Measurements from ENCODE around the gene SGCA. TPM values are rescaled to one million over a fixed set of nuclear protein-coding genes. Genes with fewer than 3 reads are reported as not detected.
A peak's percentile ranks its signal among the peaks of the same experiment; 100 is the strongest.

SGCA gene
- total RNA-seq, 1 donor, result not detected

- peaks cover 29% of the 10 kb centered on the region for H3K4me1 ChIP-seq (ENCODE audit: insufficient read depth, low read length)
- peaks cover 86% of the 10 kb centered on the region for H4K20me1 ChIP-seq (ENCODE audit: insufficient read depth, low read length)
- no peak overlapping the region for H3K4me3 ChIP-seq (ENCODE audit: insufficient read depth, low read length)
- DNase-seq (ENCODE audit: insufficient read length, low spot score, missing footprints), result peak; percentile 87
- peak overlapping the region; percentile 96 for H3K27ac ChIP-seq (ENCODE audit: low read depth, low read length)
- H3K27me3 ChIP-seq (ENCODE audit: insufficient read depth, low read length), result no peaks in the 10 kb centered on the region
- no peak overlapping the region for H3K4me2 ChIP-seq (ENCODE audit: insufficient read depth, low read length)
- H3K79me2 ChIP-seq (ENCODE audit: insufficient read depth, low read length), result peaks cover 28% of the 10 kb centered on the region
- TF ChIP-seq CTCF (IDR thresholded peaks at IDR 0.05; ENCODE audit: extremely low read depth, low read depth, low read length), result no peak
- peaks cover 95% of the 10 kb centered on the region for H3K36me3 ChIP-seq (ENCODE audit: insufficient read depth, low read length)
- H2AFZ ChIP-seq (ENCODE audit: low read length), result no peak overlapping the region
- H3K9me3 ChIP-seq (ENCODE audit: low read depth, low read length), result no peaks in the 10 kb centered on the region
These were observed 22.1 kb downstream of the SGCA start for GRCh38 chr17:50187751-50188530.

- no peak overlapping the region for H2AFZ ChIP-seq (ENCODE audit: low read length)
- peaks cover 85% of the 10 kb centered on the region for H4K20me1 ChIP-seq (ENCODE audit: insufficient read depth, low read length)
- no peak overlapping the region for H3K4me2 ChIP-seq (ENCODE audit: insufficient read depth, low read length)
- H3K36me3 ChIP-seq (ENCODE audit: insufficient read depth, low read length), result peaks cover 98% of the 10 kb centered on the region
- peak overlapping the region; percentile 96 for H3K27ac ChIP-seq (ENCODE audit: low read depth, low read length)
- no peak for TF ChIP-seq CTCF (IDR thresholded peaks at IDR 0.05; ENCODE audit: extremely low read depth, low read depth, low read length)
- no peak for DNase-seq (ENCODE audit: insufficient read length, low spot score, missing footprints)
- no peaks in the 10 kb centered on the region for H3K9me3 ChIP-seq (ENCODE audit: low read depth, low read length)
- peaks cover 33% of the 10 kb centered on the region for H3K4me1 ChIP-seq (ENCODE audit: insufficient read depth, low read length)
- H3K27me3 ChIP-seq (ENCODE audit: insufficient read depth, low read length), result no peaks in the 10 kb centered on the region
- H3K79me2 ChIP-seq (ENCODE audit: insufficient read depth, low read length), result peaks cover 32% of the 10 kb centered on the region
- no peak overlapping the region for H3K4me3 ChIP-seq (ENCODE audit: insufficient read depth, low read length)
These were observed 22.7 kb downstream of the SGCA start for GRCh38 chr17:50188531-50188920.

DNA sequence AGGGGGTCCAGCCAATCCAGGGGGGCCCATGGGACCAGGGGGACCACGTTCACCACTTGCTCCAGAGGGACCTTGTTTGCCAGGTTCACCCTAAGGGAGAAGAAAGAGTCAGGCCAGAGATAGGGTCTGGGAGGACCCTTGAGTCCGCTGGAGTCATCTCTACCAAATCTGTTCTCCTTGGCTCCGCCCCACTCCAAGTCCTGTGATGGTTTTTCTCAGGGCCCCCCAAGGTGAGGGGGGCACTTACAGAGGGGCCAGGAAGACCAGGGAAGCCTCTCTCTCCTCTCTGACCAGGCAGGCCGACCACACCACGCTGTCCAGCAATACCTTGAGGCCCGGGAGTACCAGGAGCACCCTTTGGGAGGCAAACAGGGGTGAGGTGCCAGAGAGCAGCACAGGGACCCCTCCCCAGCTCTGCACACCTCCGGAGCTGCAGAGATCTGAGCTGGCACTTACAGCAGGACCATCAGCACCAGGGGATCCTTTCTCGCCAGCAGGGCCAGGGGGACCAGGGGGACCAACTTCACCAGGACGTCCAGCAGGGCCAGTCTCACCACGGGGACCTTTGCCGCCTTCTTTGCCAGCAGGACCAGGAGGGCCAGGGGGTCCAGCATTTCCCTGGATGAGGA is 23.2 kb downstream of the SGCA start:
- no peak for TF ChIP-seq CTCF (IDR thresholded peaks at IDR 0.05; ENCODE audit: extremely low read depth, low read depth, low read length)
- DNase-seq (ENCODE audit: insufficient read length, low spot score, missing footprints), result no peak
- H3K9me3 ChIP-seq (ENCODE audit: low read depth, low read length), result no peaks in the 10 kb centered on the region
- peak overlapping the region; percentile 96 for H3K27ac ChIP-seq (ENCODE audit: low read depth, low read length)
- H3K4me2 ChIP-seq (ENCODE audit: insufficient read depth, low read length), result no peak overlapping the region
- no peak overlapping the region for H2AFZ ChIP-seq (ENCODE audit: low read length)
- H3K4me1 ChIP-seq (ENCODE audit: insufficient read depth, low read length), result peaks cover 34% of the 10 kb centered on the region
- no peaks in the 10 kb centered on the region for H3K27me3 ChIP-seq (ENCODE audit: insufficient read depth, low read length)
- peaks cover 98% of the 10 kb centered on the region for H3K36me3 ChIP-seq (ENCODE audit: insufficient read depth, low read length)
- no peak overlapping the region for H3K4me3 ChIP-seq (ENCODE audit: insufficient read depth, low read length)
- H4K20me1 ChIP-seq (ENCODE audit: insufficient read depth, low read length), result peaks cover 85% of the 10 kb centered on the region
- peaks cover 37% of the 10 kb centered on the region for H3K79me2 ChIP-seq (ENCODE audit: insufficient read depth, low read length)

DNA sequence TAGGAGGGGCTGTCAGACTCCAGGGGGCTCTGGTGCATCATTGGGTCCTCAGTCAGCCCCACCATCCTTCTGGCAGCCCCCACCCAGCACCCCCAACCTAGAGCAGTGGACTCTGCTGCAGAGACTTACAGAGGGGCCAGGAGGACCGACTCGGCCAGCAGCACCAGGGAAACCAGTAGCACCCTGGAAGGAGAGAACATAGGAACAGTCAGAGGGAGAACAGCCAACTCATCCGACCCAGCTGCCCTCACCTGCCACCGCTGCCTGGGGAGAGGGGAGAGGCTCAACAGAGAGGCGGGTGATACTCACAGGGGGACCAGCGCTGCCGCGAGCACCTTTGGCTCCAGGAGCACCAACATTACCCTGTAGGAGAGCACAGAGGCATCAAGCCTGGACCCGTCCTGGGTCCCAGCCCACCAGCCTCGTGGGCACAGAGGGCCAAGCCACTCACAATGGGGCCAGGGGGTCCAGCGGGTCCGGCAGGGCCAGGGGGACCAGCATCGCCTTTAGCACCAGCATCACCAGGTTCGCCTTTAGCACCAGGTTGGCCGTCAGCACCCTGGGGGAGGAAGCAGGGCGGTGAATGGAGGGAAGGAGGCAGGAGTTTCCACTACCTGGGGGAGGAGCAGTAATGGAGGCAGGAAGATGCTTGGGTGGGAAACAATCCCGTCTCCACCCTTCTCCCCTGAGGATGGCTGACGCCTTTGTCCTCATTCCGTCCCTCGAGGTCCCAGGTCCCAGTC is 23.9 kb downstream of the SGCA start:
- DNase-seq (ENCODE audit: insufficient read length, low spot score, missing footprints), result no peak
- Histone ChIP-seq H3K4me2 (ENCODE audit: insufficient read depth, low read length) (no peak overlapping the region), H2AFZ (ENCODE audit: low read length) (no peak overlapping the region), H3K4me1 (ENCODE audit: insufficient read depth, low read length) (peaks cover 39% of the 10 kb centered on the region), H3K79me2 (ENCODE audit: insufficient read depth, low read length) (peaks cover 43% of the 10 kb centered on the region), H3K9me3 (ENCODE audit: low read depth, low read length) (no peaks in the 10 kb centered on the region), H3K36me3 (ENCODE audit: insufficient read depth, low read length) (peaks cover 100% of the 10 kb centered on the region), H3K27ac (ENCODE audit: low read depth, low read length) (peak overlapping the region; percentile 96), H3K27me3 (ENCODE audit: insufficient read depth, low read length) (no peaks in the 10 kb centered on the region), H4K20me1 (ENCODE audit: insufficient read depth, low read length) (peaks cover 89% of the 10 kb centered on the region), H3K4me3 (ENCODE audit: insufficient read depth, low read length) (no peak overlapping the region)
- TF ChIP-seq CTCF (IDR thresholded peaks at IDR 0.05; ENCODE audit: extremely low read depth, low read depth, low read length), result no peak

Data from osteoblast (primary cell).